HG03460 (cell line): ENCODE measurements around the gene GOLGA6L2.
"Not testable (repeated sequence)": the region's sequence is repeated elsewhere in the genome, so short reads cannot be mapped to it uniquely, and the experiment has no call there.

Source experiments
- ATAC-seq: cut with Tn5 transposase; IDR thresholded peaks from one replicate; pipeline ENCODE4 v1.9.1; 2021; ENCODE audit not compliant: unreplicated experiment

GOLGA6L2 gene

GRCh38 chr15:23447107-23447500 lies at the start of gene GOLGA6L2:
TSS of gene GOLGA6L2 (minus strand) at chr15:23447243. CDS start at chr15:23447181, 62 bp downstream.
- ATAC-seq, result no peak

- ATAC-seq, result no peak
Measured at GRCh38 chr15:23484870-23485269, 37.8 kb upstream of the GOLGA6L2 start.

GRCh38 chr15:23483821-23484299 lies 36.8 kb upstream of the GOLGA6L2 start:
- no peak for ATAC-seq

- no peak for ATAC-seq
Measured at GRCh38 chr15:23482764-23483489, 35.9 kb upstream of the GOLGA6L2 start.

DNA sequence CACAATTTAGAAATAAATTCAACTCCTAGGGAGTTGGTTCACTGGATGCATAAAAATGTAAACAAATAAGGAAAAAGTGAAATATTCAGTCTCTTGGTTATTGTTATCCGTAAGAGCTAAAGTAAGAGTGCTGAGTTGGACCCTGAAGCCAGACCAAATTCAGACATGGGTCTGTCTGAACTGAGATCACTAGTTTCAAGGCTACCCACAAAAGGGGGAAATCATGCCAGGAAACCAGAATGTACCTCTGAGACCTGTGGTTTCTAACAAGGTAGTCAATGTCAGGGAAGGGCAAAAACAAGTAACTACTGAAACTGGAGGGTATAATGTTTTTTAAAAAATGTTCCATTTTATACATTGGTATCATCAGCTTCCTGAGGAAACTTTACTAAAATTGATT lies 35.2 kb upstream of the GOLGA6L2 start:
- no peak for ATAC-seq

DNA sequence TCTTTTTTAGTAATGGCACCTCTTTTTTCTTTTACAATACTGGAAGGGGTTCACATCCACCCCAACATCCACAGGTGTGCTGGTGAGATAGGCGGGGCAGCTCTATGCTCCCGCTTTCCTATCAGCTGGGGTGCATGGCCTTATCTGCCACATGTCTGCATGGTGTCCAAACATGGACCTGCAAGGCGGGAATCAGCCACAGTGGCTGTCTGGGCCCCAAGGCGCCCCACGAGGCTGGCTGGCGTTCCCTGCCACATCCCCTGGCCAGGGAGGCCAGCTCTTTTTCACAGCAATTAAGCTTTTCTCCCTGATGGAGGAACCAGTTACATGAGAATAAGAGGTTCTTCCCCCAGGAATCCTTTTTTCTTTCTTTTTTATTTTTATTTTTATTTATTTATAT lies 30.9 kb upstream of the GOLGA6L2 start:
- ATAC-seq, result no peak

- no peak for ATAC-seq
Measured at GRCh38 chr15:23472678-23473077, 25.6 kb upstream of the GOLGA6L2 start.

DNA sequence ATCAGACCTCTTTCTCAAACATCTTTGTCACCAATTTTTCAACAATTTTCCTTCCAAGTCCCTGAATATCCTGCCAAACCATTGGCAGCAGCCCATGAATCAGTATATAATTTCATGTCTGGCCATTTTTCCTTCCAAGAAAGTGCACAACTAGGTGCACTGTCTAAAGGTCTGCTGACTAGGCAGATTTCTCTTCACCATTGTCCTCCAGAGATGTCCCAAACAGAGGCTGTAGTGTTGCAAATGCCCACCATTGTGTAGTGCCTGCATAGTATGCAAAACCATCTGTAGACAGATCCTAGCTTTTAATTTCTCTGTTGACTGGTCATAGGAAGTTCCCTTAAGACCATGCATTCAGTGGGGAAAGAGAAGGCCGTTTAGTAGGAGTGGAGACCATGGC lies 25.0 kb upstream of the GOLGA6L2 start:
- ATAC-seq, result no peak

- no peak for ATAC-seq
Measured at GRCh38 chr15:23467110-23467600, 20.1 kb upstream of the GOLGA6L2 start.

DNA sequence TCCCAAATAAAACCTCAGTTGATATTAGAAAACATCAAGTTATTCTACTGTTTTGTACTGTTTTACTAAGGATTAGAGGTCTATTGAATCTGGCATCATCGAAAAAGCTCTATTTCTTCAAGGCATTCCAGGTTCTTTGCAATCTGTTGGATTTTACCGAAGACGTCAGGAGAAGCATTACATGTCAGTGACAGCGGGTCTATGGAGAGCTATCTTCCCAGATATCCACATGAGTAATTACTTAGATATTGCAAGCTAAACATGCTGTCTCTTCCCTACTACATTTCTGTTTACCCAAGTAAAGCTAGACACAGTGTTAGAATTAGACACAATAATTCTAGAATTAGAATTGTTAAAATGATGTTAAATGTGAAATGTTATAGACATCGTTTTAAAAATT lies 10.8 kb upstream of the GOLGA6L2 start:
- ATAC-seq, result no peak

DNA sequence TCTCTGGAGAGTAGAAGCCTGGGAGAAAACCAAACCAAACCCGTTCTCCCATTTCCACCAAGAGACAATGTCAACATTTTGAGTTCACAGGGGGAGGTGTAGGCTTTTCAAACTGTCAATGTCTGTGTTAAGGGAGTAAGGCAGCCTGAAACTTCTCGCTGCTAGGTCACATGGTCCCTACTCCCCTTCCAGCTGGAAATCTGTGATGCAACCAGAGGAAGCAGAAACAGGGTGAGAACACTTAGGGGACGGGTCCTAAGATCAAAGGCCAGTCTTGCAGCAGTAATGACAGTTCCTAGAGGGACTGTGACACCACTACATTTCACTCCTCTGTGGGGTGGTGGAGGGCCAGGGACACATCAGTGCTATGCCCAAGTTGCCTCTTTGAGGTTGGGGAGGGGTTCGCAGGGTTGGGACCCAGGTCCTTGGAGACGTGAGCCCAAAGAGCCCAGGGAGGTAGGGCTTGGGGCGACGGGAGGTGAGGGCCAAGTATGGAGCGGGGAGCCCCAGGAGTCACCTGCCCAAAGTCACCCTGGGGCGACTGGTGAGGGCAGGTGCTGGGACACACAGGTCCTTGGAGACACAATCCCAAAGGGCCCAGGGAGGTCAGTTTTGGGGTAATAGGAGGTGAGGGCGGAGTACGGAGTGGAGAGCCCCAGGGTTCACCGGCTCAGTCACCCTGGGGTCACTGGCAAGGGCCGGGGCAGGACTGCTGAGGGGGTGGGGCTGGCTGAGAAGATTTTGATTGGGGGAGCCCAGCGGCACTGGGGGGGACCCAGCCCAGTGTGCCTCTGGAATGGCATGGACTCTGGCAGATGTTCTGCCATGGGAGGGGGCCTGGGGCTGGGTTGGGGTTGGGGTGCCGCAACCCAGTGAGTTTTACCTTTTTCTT lies 582 bp downstream of the GOLGA6L2 start:
- no peak for ATAC-seq

DNA sequence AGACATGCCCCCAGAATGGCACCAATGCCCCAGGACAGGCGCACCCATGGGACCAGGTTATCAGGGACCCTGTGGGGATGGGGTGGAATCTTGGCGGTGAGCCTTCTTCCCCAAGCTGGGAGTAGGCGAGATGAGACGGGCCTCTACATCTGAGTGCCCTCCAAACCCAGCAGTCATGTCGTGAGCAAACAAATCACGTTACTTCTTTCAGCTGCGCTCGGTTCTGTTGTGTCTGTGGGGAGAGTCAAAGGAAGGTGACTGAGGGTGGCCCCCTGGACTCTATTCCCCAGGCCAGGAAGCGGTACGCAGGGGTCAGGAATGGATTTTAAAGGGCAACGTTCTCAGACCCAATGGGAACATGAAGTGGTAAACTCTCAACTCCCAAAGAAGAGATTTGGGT lies 2.8 kb downstream of the GOLGA6L2 start:
- no peak for ATAC-seq

DNA sequence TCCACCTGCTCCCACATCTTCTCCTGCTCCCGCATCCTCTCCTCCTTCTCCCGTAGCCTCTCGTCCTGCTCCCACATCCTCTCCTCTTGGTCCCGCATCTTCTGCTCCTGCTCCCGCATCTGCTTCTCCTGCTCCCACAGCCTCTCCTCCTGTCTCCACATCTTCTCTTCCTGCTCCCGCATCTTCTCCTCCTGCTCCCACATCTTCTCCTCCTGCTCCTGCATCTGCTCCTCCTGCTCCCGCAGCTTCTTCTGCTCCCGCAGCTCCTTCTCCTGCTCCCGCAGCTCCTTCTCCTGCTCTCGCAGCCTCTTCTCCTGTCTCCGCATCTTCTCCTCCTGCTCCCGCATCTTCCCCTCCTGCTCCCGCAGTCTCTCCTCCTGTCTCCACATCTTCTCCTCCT lies 5.8 kb downstream of the GOLGA6L2 start:
- no peak for ATAC-seq

DNA sequence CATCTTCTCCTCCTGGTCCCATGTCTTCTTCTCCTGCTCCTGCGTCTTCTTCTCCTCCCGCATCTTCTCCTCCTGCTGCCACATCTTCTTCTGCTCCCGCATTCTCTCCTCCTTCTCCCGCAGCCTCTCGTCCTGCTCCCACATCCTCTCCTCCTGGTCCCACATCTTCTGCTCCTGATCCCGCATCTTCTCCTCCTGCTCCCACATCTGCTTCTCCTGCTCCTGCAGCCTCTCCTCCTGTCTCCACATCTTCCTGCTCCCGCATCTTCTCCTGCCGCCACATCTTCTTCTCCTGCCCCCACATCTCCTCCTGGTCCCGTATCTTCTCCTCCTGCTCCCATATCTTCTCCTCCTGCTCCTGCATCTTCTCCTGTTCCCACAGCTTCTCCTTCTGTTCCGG lies 6.4 kb downstream of the GOLGA6L2 start:
- no peak for ATAC-seq

DNA sequence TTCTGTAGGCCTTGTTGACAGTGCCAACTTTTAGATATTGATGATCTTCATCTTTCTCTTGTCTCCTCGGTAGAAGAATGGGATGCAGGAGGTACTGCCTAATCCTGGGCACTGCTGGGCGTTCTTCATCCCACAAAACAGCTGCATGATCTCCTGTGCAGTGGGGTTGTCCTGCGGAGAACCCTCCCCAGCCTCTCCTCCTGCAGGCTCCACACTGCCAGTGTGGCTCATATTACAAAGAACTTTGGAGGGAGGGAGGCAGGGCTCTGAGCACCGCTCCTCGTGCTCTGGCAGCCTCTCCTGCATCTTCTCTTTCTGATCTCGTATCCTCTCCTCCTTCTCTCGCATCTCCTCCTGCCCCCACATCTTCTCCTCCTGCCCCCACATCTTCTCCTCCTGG lies 7.5 kb downstream of the GOLGA6L2 start:
- ATAC-seq, result no peak

GRCh38 chr15:23438816-23439466 lies 8.1 kb downstream of the GOLGA6L2 start:
- ATAC-seq, result no peak

DNA sequence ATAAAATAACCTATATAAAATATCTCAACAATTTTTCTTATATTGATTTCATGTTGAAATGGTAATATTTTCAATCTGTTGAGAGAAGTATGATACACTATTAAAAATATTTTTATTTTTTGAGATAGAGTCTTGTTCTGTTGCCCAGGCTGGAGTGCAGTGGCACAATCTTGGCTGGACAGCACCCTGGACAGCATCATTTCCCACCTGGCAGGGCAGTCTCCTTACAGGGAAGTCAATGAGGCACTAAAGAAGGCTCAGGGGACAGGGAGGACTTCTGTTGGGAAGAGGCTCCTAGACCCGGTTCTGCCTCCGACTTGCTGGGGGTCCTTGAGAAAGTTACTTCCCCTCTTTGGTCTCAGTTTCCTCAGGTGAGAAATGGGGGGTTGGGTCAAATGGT lies 9.4 kb downstream of the GOLGA6L2 start:
- ATAC-seq, result no peak

DNA sequence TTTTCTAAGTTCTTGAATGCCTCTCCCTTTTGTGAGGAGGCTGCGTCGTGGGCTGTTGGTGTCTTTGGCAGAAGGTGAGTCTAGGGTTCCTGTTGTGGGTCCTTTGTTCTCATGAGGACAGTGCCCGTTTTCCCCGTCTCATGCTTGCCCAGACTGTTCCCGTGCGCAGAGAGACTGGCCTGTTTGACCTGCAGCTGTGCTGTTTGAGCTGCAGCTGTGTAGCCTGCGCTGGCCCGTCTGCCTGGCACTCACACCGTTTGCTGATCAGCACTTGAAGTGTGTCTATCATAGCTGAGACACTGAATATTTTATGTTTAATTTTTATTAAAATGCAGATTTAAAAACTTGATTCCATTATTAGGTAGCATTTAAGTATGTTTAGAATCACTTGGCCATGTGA lies 9.9 kb downstream of the GOLGA6L2 start:
- no peak for ATAC-seq

DNA sequence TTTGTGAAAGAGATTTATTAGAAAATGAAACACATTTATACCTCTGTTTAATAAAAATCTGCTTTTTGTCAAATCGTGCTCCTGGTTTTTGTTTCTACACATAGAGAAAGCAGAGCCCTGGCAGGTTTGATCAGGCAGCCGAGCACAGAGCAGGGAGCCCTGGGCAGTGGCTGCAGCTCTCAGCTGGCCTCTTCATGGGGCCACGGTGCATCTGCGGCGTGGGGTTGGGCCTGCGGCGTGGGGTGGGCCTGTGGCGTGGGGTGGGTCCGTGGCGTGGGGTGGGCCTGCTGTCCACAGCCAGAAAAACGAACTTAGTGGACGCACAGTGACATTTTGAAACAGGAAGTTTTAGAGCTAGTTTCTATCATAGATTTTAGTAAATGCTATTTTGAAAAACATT lies 10.6 kb downstream of the GOLGA6L2 start:
- no peak for ATAC-seq

DNA sequence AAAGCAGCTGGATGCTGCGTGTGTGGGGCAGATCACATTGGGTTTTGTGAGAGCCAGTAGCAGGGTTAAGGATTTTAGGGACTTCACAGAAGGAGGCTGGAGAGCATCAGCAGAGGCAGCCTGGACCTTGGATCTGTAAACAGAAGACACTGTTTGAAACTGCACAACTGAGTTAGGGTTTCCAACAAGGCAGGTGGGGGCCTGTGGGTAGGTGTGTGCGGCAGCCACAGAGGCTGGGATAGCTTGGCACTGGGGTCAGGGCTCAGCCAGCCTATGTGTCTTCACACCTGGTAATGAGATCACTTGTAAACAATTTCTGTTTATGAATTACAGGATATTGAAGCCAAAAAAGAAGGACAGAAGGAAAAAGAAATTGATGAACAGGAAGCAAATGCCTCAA lies 12.3 kb downstream of the GOLGA6L2 start:
- not testable (repeated sequence) for ATAC-seq

DNA sequence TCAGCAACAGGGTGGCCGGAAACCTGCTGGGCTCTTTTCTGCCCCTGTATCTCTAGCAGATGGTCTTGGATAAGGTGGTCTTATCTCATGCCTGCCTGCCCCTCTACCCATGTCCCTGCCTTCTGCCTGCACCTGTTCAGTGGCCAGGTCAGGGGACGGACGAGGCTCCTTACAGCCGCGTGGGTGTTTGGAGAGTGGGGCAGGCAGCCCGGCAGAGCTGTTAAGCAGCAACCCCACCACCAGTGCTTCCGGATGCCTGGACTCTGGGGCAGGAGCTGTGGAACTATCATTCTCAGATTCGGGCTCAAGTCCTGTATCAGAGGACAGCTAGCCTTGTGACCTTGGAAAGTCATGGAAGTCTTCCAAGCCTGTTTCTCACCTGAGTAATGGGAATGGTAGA lies 21.7 kb downstream of the GOLGA6L2 start:
- ATAC-seq, result not testable (repeated sequence)
